ENCODE measurements around the gene CEP78. TPM values are rescaled to one million over a fixed set of nuclear protein-coding genes. Genes with fewer than 3 reads are reported as not detected.

Gene CEP78
- total RNA-seq, 1 experiment from 2014 or later, result 57.8 TPM

DNA sequence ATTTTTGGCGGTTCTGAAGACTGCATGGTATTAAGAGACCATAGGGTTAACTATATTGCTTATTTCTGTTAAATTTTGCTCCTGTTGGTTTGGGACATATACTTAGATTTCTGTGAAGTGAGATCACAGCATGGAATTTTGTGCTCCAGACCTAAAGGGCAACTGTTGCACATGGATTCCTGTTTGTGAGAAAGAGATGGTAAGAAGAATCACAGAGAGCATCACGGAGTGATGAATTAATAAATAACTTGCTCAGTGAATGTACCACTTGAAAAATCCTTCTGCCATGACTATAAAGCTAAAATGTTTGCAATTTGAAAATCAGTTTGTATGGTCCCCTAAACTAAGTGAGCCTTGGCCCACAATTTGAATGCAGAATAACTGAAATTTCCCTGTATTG, 65.6 kb downstream of the CEP78 start:
- H2BK120ac ChIP-seq (ENCODE audit: low read depth, low read length, poor library complexity, severe bottlenecking), result no peak overlapping the region
- no peak overlapping the region for H4K91ac ChIP-seq (ENCODE audit: insufficient read length, low read depth, low read length)
- no peak overlapping the region for H3K4ac ChIP-seq (ENCODE audit: low read depth, low read length)
- H2BK12ac ChIP-seq (ENCODE audit: insufficient read length, low read depth, low read length), result no peak overlapping the region
- peaks cover 26% of the 10 kb centered on the region; the same call in 1 of the 2 replicates for H3K79me2 ChIP-seq (ENCODE audit: insufficient read depth, low read length)
- H3K4me1 ChIP-seq (ENCODE audit: insufficient read depth, low read length), result no peaks in the 10 kb centered on the region
- peak overlapping the region in 1 of 3 experiments; percentile 16; a peak in 1 of 7 replicates for H3K27ac Mint-ChIP-seq
- H3K4me3 Mint-ChIP-seq, result no peak overlapping the region
- no peak overlapping the region for H4K5ac ChIP-seq (ENCODE audit: insufficient read length, low read depth, low read length)
- no peak overlapping the region for H3K56ac ChIP-seq (ENCODE audit: insufficient read length, low read depth, low read length)
- peaks cover 12 to 13% of the 10 kb centered on the region in 2 experiments for H3K4me1 Mint-ChIP-seq
- peaks cover 0 to 3% of the 10 kb centered on the region in 2 experiments; a peak in 2 of 5 replicates for H3K9me3 Mint-ChIP-seq
- H3K9ac ChIP-seq (ENCODE audit: extremely low read depth, insufficient read length, low read length), result no peak overlapping the region
- no peaks in the 10 kb centered on the region for H4K20me1 ChIP-seq (ENCODE audit: control insufficient read depth, insufficient read depth, insufficient read length)
- H3K23ac ChIP-seq (ENCODE audit: insufficient read length, low read depth, low read length), result no peak overlapping the region
- no peak overlapping the region for H3K4me2 ChIP-seq (ENCODE audit: insufficient read depth, insufficient read length, low read length)
- peaks cover 8% of the 10 kb centered on the region for H3K23me2 ChIP-seq (ENCODE audit: insufficient read length, low read depth, low read length, poor library complexity, severe bottlenecking)
- H2BK15ac ChIP-seq (ENCODE audit: low read depth, low read length), result no peak overlapping the region
- no peak overlapping the region for H2AK5ac ChIP-seq (ENCODE audit: insufficient read length, low read length)
- H2BK5ac ChIP-seq (ENCODE audit: insufficient read length, low read length), result no peak overlapping the region
- H3K27me3 Mint-ChIP-seq (ENCODE audit: low read depth), result no peaks in the 10 kb centered on the region
- H4K8ac ChIP-seq (replicated peaks; ENCODE audit: insufficient read length, low read depth, low read length), result no peak overlapping the region
- no peak overlapping the region for H3K27ac ChIP-seq (ENCODE audit: insufficient read length, low read depth, low read length)
- no peaks in the 10 kb centered on the region for H3K27me3 ChIP-seq (ENCODE audit: insufficient read depth, low read length)
- H2AFZ ChIP-seq (ENCODE audit: low read length), result no peak overlapping the region
- TF ChIP-seq, protein P1, sequence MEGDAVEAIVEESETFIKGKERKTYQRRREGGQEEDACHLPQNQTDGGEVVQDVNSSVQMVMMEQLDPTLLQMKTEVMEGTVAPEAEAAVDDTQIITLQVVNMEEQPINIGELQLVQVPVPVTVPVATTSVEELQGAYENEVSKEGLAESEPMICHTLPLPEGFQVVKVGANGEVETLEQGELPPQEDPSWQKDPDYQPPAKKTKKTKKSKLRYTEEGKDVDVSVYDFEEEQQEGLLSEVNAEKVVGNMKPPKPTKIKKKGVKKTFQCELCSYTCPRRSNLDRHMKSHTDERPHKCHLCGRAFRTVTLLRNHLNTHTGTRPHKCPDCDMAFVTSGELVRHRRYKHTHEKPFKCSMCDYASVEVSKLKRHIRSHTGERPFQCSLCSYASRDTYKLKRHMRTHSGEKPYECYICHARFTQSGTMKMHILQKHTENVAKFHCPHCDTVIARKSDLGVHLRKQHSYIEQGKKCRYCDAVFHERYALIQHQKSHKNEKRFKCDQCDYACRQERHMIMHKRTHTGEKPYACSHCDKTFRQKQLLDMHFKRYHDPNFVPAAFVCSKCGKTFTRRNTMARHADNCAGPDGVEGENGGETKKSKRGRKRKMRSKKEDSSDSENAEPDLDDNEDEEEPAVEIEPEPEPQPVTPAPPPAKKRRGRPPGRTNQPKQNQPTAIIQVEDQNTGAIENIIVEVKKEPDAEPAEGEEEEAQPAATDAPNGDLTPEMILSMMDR (conservative IDR thresholded peaks at IDR 0.05), result no peak
- no peak overlapping the region for H3K18ac ChIP-seq (ENCODE audit: insufficient read length, low read depth, low read length)
- no peak for DNase-seq
- H3K9me3 ChIP-seq (ENCODE audit: control insufficient read depth, low read depth, low read length), result no peaks in the 10 kb centered on the region
- peaks cover 7% of the 10 kb centered on the region for H3K79me1 ChIP-seq (ENCODE audit: insufficient read depth, low read depth, low read length, poor library complexity, severe bottlenecking)
- no peak overlapping the region for H3K14ac ChIP-seq (ENCODE audit: insufficient read depth, low read length)
- H2BK20ac ChIP-seq (ENCODE audit: low read depth, low read length, poor library complexity, severe bottlenecking), result no peak overlapping the region
- H3K36me3 Mint-ChIP-seq (ENCODE audit: insufficient read depth in 1 of 3, low read depth in 3 of 3), result peaks cover 60 to 83% (median 79%) of the 10 kb centered on the region in 3 experiments
- H3T11ph ChIP-seq (ENCODE audit: low read length), result no peak overlapping the region
- no CpG with 5 or more reads among the region's 2 CpGs for WGBS (ENCODE audit: extremely low coverage, insufficient read length, low lambda C conversion rate)
